ENCODE results near the gene NADK. TPM values are rescaled to one million over a fixed set of nuclear protein-coding genes. Genes with fewer than 3 reads are reported as not detected.

NADK gene
- total RNA-seq (2014; rRNA removed; shearing (Covaris generic)): 98.1 and 99.6 TPM in 2 replicates

- DNase-seq (ENCODE audit: low spot score): peak; percentile 79
Observed at GRCh38 chr1:1777950-1778662, at the start of gene NADK. Gene NADK, minus strand, starts transcription at chr1:1778470. Its CDS starts 13,064 bp downstream, at chr1:1765406.

GRCh38 chr1:1827089-1827848 lies 49.0 kb upstream of the NADK start:
- DNase-seq (ENCODE audit: low spot score): no peak

- no peak for DNase-seq (ENCODE audit: low spot score)
Observed at GRCh38 chr1:1826356-1827088, 48.3 kb upstream of the NADK start.

- no peak for DNase-seq (ENCODE audit: low spot score)
Observed at GRCh38 chr1:1825217-1825616, 46.9 kb upstream of the NADK start.

GRCh38 chr1:1819762-1820161 lies 41.5 kb upstream of the NADK start:
- DNase-seq (ENCODE audit: low spot score): no peak

- DNase-seq (ENCODE audit: low spot score): no peak
Observed at GRCh38 chr1:1817221-1817620, 39.0 kb upstream of the NADK start.

GRCh38 chr1:1815606-1816281 lies 37.5 kb upstream of the NADK start:
- no peak for DNase-seq (ENCODE audit: low spot score)

- no peak for DNase-seq (ENCODE audit: low spot score)
Observed at GRCh38 chr1:1809489-1809888, 31.2 kb upstream of the NADK start.

GRCh38 chr1:1808206-1808605 lies 29.9 kb upstream of the NADK start:
- DNase-seq (ENCODE audit: low spot score): no peak

GRCh38 chr1:1806890-1807289 lies 28.6 kb upstream of the NADK start:
- DNase-seq (ENCODE audit: low spot score): no peak

- no peak for DNase-seq (ENCODE audit: low spot score)
Observed at GRCh38 chr1:1804301-1804700, 26.0 kb upstream of the NADK start.

GRCh38 chr1:1802871-1803270 lies 24.6 kb upstream of the NADK start:
- no peak for DNase-seq (ENCODE audit: low spot score)

- DNase-seq (ENCODE audit: low spot score): no peak
Observed at GRCh38 chr1:1799716-1800115, 21.4 kb upstream of the NADK start.

GRCh38 chr1:1797731-1798341 lies 19.6 kb upstream of the NADK start:
- no peak for DNase-seq (ENCODE audit: low spot score)

GRCh38 chr1:1796466-1796865 lies 18.2 kb upstream of the NADK start:
- DNase-seq (ENCODE audit: low spot score): no peak

GRCh38 chr1:1794999-1795398 lies 16.7 kb upstream of the NADK start:
- DNase-seq (ENCODE audit: low spot score): no peak

- DNase-seq (ENCODE audit: low spot score): no peak
Observed at GRCh38 chr1:1793481-1794244, 15.4 kb upstream of the NADK start.

- DNase-seq (ENCODE audit: low spot score): peak; percentile 47
Observed at GRCh38 chr1:1788646-1789431, 10.6 kb upstream of the NADK start.

GRCh38 chr1:1788136-1788535 lies 9.9 kb upstream of the NADK start:
- DNase-seq (ENCODE audit: low spot score): no peak
